ENCODE measurements around the gene ECI2. TPM values are rescaled to one million over a fixed set of nuclear protein-coding genes. Genes with fewer than 3 reads are reported as not detected.
"Not testable (repeated sequence)": the region's sequence is repeated elsewhere in the genome, so short reads cannot be mapped to it uniquely, and the experiment has no call there.

ECI2 gene
- total and polyA plus RNA-seq, 10 donors = 25.9 to 61.0 (median 34.7) TPM

DNA sequence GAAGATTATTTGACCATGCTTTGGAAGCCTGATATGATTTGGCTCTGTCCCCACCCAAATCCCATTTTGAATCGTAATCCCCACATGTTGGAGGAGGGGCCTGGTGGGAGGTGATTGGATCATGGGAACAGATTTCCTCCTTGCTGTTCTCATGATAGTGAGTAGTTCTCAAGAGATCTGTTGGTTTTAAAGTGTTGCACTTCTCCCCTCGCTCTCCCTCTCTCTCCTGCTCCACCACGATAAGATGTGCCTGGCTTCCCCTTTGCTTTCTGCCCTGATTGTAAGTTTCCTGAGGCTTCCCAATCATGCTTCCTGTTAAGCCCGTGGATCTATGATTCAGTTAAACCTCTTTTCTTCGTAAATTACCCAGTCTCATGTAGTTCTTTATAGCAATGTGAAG lies 34.7 kb downstream of the ECI2 start:
- H3K9me3 ChIP-seq = no peaks in the 10 kb centered on the region
- no peak for DNase-seq
- TF ChIP-seq POLR2A (IDR thresholded peaks at IDR 0.05) (no peak), POLR2AphosphoS5 (IDR thresholded peaks at IDR 0.05) (no peak)
- TF ChIP-seq, protein P1, sequence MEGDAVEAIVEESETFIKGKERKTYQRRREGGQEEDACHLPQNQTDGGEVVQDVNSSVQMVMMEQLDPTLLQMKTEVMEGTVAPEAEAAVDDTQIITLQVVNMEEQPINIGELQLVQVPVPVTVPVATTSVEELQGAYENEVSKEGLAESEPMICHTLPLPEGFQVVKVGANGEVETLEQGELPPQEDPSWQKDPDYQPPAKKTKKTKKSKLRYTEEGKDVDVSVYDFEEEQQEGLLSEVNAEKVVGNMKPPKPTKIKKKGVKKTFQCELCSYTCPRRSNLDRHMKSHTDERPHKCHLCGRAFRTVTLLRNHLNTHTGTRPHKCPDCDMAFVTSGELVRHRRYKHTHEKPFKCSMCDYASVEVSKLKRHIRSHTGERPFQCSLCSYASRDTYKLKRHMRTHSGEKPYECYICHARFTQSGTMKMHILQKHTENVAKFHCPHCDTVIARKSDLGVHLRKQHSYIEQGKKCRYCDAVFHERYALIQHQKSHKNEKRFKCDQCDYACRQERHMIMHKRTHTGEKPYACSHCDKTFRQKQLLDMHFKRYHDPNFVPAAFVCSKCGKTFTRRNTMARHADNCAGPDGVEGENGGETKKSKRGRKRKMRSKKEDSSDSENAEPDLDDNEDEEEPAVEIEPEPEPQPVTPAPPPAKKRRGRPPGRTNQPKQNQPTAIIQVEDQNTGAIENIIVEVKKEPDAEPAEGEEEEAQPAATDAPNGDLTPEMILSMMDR (IDR thresholded peaks at IDR 0.05 in 8 of 11, conservative IDR thresholded peaks at IDR 0.05 in 3 of 11) = no peak
- no peaks in the 10 kb centered on the region for H3K4me1 ChIP-seq
- H3K36me3 ChIP-seq = no peaks in the 10 kb centered on the region
- no peak overlapping the region for H3K27ac ChIP-seq
- no peak overlapping the region for H3K4me3 ChIP-seq
- no peaks in the 10 kb centered on the region for H3K27me3 ChIP-seq (replicated peaks in 1 of 7)
- intact Hi-C loops (cut with DNase I; ENCODE audit: low total_unique reads) = no loop called here
- WGBS, 5 donors = 52 to 67% (median 62%) methylated on average over 5 of the region's 5 CpGs

DNA sequence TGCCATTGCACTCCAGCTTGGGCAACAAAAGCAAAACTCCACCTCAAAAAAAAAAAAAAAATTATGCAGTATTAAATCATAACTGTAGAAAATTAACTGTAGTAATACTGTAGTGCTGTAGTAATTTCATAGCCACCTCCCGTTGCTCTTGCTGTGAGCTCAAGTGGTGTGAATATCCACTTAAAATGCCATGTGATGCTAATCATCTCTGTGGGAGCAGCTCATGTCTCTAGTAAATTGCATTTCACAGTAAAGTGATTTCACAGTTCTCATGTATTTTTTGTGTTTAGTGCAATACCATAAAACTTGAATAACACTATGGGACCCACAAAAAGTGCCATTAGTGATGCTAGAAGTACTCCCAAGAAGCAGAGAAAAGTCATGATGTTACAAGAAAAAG lies 42.1 kb downstream of the ECI2 start:
- TF ChIP-seq POLR2AphosphoS5 (IDR thresholded peaks at IDR 0.05) (no peak), POLR2A (IDR thresholded peaks at IDR 0.05) (no peak)
- TF ChIP-seq, protein P1 (IDR thresholded peaks at IDR 0.05 in 8 of 11, conservative IDR thresholded peaks at IDR 0.05 in 3 of 11) = no peak
- intact Hi-C loops (cut with DNase I; ENCODE audit: low total_unique reads) = no loop called here
- H3K36me3 ChIP-seq = no peaks in the 10 kb centered on the region
- no peak overlapping the region for H3K27ac ChIP-seq
- no peaks in the 10 kb centered on the region for H3K4me1 ChIP-seq
- no peak overlapping the region for H3K4me3 ChIP-seq
- H3K27me3 ChIP-seq (replicated peaks in 1 of 7) = no peaks in the 10 kb centered on the region
- no peaks in the 10 kb centered on the region for H3K9me3 ChIP-seq
- DNase-seq = no peak
- WGBS, 5 donors = 54 to 91% (median 83%) methylated on average over 1 of the region's 1 CpG

DNA sequence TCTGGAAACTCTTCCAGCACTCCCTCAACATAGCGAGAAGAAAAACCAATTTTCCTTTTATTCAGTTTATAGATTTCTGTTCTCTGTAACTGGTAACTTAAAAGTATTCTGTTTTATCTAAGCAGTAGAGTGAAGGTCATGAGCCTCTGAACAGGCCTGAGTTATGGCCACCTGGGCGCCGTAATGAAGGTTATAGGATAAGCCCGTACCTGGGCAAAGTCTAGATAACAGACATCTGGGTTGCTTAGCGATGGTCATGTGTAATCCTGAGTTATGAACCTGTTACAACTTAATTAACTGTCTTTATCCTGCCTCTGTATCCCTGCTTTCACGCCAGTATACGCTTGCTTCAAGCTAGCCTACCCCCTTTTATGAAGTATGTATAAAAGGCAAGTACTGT lies 43.4 kb downstream of the ECI2 start:
- WGBS, 5 donors = 89 to 97% (median 96%) methylated on average over 7 of the region's 7 CpGs
- Histone ChIP-seq H3K27ac (no peak overlapping the region), H3K36me3 (no peaks in the 10 kb centered on the region), H3K4me1 (no peaks in the 10 kb centered on the region), H3K4me3 (no peak overlapping the region), H3K9me3 (no peaks in the 10 kb centered on the region), H3K27me3 (replicated peaks in 1 of 7) (no peaks in the 10 kb centered on the region)
- TF ChIP-seq POLR2A (IDR thresholded peaks at IDR 0.05) = no peak
- TF ChIP-seq, protein P1 (IDR thresholded peaks at IDR 0.05 in 8 of 11, conservative IDR thresholded peaks at IDR 0.05 in 3 of 11) = no peak
- no peak for TF ChIP-seq POLR2AphosphoS5 (IDR thresholded peaks at IDR 0.05)
- intact Hi-C loops (cut with DNase I; ENCODE audit: low total_unique reads) = no loop called here
- no peak for DNase-seq

DNA sequence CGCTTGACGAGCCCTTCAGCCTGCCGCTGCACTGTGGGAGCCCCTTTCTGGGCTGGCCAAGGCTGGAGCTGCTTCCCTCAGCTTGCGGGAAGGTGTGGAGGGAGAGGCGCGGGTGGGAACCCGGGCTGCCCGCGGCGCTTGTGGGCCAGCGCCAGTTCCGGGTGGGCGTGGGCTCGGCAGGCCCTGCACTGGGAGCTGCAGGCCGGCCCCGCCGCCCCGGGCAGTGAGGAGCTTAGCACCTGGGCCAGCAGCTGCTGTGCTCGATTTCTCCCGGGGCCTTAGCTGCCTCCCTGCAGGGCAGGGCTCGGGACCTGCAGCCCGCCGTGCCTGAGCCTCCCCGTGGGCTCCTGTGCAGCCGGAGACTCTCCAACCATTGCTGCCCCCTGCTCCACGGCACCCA lies 45.3 kb downstream of the ECI2 start:
- H3K36me3 ChIP-seq; H3K9me3 ChIP-seq; H3K27ac ChIP-seq; DNase-seq; H3K4me1 ChIP-seq; H3K4me3 ChIP-seq; H3K27me3 ChIP-seq (replicated peaks in 1 of 7); intact Hi-C loops (cut with DNase I; ENCODE audit: low total_unique reads): not testable (repeated sequence)
- 83 to 98% (median 94%) methylated on average over 3 to 26 of the region's 26 CpGs for WGBS, 5 donors

DNA sequence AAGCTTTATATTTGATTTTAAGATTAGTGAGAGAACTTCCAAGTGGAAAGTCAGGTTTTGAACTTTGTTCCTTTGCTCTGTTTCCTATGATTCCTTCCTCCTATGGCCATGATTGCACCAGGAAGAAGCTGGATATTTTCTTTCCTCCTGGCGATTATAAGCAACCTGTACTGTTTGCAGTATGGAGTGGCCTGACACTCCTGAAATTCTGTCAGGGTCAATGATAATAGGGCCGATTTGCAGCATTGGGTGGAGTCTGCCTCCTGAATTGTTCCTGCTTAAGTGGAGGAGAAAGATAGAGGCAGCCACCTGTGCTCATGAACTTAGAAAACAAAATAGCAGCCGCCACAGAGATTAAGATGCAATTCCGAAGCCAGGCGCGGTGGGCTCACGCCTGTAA lies 46.7 kb downstream of the ECI2 start:
- no peaks in the 10 kb centered on the region for H3K36me3 ChIP-seq
- H3K27me3 ChIP-seq (replicated peaks in 1 of 7) = no peaks in the 10 kb centered on the region
- TF ChIP-seq POLR2A (IDR thresholded peaks at IDR 0.05) (no peak), POLR2AphosphoS5 (IDR thresholded peaks at IDR 0.05) (no peak)
- TF ChIP-seq, protein P1 (IDR thresholded peaks at IDR 0.05 in 8 of 11, conservative IDR thresholded peaks at IDR 0.05 in 3 of 11) = no peak
- DNase-seq = no peak
- 83 to 92% (median 87%) methylated on average over 7 of the region's 7 CpGs for WGBS, 5 donors
- H3K4me3 ChIP-seq = no peak overlapping the region
- no peaks in the 10 kb centered on the region for H3K9me3 ChIP-seq
- intact Hi-C loops (cut with DNase I; ENCODE audit: low total_unique reads) = no loop called here
- H3K4me1 ChIP-seq = no peaks in the 10 kb centered on the region
- H3K27ac ChIP-seq = no peak overlapping the region
